Stimulated activated CD8-positive, alpha-beta memory T cell treated with anti-CD3 and anti-CD28 coated beads, Interleukin-4, amount 100 ng/mL, for 4 hours (primary cell): ENCODE results near the gene ZMYND10.

Experiments
- DNase-seq, 2 donors: peaks; one replicate each; pipeline ENCODE4 v3.0.0-alpha.2; 2020; ENCODE audit warnings: low read depth in 2 of 2, low spot score in 1 of 2

The ZMYND10 gene

DNA sequence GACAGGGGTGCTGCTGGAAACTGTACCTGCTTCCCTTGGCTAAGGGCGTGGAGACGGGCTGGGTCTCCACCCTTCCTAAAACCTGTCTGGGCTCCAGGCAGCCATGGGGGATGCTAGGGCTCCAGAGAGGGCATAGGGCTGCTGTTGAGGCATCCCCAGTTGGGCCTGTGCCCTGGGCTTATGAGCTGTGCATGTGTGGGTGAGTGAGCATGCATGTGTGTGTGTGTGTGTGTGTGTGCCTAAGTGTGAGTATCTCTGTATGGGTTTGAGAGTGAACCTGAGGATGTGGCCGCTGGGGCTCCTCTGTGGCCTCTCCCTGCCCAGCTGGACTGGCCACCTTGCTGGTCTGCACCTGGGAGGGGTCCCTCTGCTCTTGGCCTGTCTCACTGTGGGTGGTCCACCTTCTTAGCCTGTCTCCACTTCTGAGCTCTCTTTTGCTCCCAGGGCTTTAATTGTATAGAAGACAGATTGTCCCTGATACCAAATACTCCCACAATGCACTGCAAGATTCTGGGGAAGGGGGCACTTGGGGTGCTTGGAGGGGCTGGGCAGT is 25.7 kb upstream of the ZMYND10 start:
- no peak for DNase-seq

DNA sequence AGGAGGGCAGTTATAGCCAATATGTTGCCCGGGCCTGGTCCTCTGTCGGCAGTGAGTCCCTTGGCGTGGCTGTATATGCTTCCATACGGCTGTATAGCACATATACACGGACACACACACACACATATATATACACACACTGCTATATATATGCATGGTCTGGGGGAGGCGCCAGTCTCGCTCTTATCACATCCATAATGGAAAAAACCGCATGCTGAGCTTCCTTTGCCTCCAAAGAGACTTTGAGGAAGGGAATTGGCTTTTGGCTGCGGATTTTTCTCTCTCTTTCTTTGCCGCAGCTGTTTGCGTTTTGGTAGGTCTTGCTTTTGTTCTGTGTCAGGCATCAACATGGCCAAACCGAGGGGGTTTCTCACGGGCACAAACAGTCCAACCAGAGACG is 25.1 kb upstream of the ZMYND10 start:
- no peak for DNase-seq

DNA sequence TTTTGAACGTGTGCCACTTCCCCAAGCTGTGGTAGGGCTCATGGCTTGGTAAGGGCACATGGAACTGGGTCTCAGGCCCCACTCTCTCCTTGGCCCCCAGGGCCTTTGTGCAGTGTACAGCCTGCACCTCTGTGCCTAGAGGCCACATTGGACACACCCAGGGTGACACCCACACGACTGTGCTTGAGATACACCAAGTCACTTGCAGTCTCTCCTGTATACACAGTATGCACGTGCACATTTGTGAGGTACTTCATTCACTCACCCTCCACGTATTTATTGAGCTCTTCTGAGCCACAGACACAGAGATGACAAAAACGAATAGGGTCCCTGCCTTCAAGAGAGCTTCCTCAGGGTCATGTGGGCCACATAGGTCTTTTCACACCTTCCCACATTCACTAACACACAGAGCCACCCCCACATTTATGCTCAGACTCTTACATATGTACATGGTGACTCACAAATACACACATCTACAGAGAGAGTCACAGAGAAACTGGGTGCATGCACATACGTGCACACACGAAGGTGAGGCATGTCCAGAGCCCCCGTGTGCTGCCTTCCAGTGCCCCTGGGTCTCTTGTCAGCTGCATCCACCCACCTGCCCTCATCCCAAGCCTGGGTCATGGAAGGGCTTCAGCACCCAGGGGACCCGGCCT is 23.6 kb upstream of the ZMYND10 start:
- no peak for DNase-seq

DNA sequence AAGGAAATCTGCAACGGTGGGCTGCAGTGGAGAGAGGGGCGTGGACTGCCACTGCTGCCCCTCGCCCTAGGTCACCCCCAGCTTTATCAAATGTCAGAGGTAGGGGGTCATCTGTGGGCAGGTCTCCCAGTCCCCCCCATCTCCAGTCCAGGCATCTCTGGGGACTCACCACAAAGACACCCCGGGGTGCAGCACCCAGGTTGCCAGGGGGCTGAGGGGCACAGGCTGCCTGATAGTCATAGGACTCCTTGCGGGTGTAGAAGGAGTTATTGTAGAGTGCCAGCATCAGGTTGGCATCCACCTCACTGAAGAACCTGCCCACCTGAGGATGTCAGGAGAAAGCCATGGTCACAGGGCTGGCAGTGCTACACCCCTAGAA is 20.3 kb upstream of the ZMYND10 start:
- no peak for DNase-seq

DNA sequence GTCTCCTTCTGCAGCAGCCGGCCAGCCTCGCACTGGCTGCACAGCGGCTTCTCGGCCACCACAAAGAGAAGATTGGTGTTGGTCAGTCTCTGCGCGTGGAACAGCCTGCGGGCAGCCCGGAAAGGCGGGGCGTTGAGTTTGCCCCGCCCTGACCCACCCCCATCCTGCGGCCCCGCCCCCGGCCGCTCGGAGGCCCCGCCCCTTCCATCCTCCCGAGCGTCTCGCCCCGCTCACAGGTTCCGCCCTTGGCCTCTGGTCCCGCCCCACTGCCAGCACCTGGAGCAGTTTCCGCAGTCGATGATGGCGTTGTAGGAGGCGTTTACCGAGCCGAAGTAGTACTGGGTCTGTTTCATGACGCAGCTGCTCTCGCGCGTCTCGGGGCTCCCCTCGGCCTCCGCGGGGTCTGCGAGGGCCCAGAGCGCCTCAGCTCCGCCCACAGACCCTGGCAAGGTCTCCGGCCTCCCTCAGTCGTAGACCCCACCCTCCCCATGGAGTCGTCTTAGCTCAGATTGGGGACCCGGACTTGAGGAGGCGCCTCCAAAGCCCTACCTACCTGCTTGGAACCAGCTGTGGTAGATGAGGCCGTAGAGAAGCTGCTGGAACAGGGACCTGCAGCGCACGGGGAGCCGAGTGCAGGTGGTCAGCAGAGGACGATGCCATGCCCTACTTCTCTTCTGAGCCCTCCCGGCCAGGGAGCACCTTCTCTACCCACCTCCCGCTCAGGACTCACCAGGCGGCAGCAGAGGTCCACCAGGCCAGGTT is 19.7 kb upstream of the ZMYND10 start:
- DNase-seq: peak; percentile 85 to 86

DNA sequence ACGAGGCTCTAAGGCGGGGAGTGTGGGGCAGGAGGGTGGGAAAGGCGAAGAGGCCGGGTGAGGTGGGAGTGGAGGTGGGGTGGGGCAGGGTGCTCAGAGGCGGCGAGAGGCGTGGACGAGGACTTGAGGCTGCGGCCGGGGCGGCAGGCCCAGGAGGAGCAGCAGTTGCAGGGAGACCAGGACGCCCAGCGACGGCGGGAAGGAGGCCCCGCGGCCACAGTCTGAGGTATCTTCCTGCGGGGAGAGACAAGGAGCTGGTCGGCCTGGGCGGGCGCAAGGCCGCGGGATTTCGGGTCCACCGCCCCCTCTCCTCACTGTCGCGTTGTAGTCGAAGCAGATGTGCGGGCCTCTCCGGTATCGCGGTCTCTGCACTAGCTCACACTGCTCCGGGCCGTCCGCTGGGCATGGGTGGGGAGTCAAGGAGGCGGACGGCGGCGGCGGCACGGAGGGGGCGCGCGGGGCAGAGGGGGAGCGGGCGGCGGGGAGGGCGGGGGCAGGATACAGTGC is 19.1 kb upstream of the ZMYND10 start:
- DNase-seq: no peak

DNA sequence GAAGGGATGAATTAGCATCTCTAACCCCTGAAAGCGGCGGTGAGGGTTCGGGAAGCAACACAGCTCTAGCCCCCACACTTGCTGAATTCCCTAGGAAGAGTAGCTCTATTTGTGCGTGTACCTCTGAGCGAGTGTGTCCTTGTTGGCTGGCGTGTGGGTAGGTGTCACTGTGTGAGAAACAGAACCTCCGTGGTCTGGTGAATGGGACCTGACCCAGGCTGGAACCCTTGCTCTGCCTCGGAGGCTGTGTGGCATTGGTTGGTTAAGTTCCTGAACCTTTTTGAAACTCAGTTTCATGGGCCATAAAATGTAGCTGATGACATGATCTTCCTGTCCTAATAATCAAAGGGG is 14.2 kb upstream of the ZMYND10 start:
- no peak for DNase-seq

DNA sequence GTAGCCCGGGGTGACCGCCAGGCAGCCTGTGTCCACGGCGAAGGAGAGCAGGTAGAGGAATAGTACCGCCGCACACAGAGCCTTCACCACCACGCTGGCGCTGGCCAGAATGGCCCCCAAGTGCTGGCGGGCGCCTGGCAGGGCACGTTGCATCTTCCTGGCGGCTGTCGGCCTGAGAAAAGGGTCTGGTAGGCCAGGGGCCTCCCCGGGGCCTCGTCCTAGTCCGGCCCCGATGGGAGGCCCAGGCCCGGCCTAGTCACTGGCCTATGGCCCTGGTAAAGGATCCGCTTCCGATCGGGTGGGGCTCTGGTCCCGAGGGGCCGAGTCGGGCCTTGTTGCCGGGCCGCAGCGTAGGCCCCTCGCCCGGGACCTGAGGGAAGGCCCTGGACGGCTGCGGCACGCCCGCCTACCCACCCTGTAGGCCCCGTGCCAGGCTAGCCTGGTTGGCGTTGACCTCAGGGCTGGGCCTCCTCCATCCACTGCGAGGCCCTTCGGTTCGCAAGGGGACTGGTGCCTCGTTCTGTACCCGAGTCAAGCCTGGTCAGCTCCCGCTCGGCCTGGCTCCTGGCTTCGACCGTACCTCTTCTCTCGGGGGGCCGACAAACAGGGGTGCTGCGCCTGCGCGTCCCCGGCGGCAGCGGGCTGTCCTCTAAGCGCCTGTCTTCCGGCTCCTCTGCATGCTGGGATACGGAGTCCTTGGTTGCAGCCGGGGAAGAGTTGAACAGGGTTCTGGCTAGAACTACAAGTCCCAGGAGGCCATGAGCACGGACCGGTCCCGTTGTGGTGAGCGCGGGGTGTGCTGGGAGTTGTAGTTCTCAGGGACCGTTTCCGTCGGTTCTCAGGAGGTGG is 13.6 kb upstream of the ZMYND10 start, which contains the start of gene TMEM115:
TMEM115 (minus strand) TSS at position 611 of the 849 bp plus-strand sequence; CDS start at position 153, 458 bp downstream.
- DNase-seq: peak; percentile 89 to 92

DNA sequence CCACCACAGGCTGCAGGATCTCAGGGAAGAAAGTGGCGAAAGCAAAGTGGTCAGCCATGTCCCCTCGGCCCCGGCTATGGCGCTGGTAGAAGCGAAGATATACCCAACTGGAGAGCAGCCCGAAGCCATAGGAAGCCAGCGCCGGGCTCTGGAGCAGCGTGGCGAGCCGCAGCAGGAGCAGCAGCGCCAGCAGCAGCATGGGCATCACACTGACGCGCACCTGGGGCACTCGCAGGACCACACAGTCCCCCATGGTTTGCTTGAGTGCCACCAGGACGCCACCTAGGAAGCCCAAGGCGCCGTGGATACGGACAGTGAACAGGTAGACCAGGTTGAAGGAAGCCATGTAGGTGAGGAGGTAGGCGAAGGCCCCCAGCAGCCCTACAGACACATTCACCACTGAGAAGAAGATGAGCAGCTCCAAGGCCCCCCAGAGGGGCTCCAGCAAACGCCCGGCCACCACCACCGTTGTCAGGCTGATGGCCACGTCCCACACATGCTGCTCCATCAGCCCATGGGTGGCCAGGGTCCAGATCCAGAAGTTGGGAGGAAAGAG is 12.9 kb upstream of the ZMYND10 start:
- DNase-seq: no peak

DNA sequence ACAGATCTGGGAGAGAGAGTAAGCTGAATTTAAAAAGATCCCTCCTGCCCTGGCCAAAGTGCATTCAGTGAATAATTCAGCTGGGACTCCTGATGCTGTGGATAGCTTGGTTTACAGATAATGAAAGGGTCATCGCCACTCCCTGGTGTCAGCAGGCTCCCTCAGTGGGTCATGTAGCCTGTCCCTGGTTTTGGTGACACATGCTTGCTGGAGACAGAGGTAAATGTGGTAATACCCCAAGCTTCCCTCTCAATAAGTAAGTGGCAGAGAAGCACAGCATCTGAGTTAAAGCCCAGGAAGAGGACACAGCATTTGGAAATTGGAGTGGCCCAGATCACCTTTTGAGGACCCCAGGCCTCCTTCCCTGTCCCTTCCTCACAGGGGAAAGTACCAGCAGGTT is 11.9 kb upstream of the ZMYND10 start:
- DNase-seq: no peak

DNA sequence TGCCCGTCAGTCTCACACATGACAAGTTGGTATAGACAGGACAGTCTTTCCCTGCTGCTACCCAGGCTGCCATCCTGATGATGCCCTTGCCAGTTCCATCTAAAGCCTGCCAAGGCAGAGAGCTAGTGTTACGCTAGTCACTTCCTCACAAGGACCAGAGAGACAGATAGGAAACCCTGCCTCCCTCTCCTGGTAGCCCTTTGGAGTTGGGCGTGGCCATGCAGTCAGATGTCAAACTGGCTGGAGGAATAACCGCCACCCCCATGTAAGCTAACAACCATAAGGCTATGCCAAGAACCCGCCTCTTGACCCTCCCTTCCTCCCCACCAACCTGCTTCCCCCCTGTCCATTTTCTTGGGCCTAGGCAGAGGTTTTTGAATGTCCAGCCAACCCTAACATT is 11.0 kb upstream of the ZMYND10 start:
- DNase-seq: no peak

DNA sequence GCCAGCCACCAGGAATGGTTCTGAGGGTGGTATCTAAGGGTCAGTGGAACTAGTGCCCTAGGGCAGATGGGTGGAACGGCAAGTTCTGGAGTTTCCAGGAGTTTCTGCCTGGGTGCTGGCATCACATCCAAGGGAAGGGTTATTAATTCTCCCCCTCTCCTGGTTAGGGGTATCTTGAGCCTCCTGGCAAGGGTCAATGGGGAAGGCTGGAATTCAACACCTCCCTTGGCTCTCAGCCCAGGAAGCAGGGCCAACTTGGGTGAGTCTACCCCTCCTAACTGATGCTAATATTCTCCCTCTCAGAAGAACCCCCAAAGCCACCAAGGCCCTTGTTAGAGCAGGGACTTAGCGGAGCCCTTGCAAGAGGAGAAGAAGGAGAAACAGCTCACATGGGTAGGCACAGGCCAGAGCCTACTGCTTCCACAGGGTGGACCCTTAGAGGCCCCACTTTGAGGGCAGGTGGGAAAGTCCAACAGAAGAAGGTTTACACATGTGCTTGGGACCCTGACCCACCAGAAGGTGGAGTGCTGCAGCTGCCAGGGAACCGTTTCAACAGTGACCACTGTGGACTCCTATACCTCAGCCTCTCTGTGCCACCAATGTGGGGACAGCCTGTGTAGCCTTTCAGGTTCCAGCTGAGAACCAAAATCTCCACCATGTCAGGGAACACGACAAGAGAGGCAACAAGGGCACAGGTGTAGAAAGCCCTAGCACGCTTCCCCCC is 10.5 kb upstream of the ZMYND10 start:
- no peak for DNase-seq

DNA sequence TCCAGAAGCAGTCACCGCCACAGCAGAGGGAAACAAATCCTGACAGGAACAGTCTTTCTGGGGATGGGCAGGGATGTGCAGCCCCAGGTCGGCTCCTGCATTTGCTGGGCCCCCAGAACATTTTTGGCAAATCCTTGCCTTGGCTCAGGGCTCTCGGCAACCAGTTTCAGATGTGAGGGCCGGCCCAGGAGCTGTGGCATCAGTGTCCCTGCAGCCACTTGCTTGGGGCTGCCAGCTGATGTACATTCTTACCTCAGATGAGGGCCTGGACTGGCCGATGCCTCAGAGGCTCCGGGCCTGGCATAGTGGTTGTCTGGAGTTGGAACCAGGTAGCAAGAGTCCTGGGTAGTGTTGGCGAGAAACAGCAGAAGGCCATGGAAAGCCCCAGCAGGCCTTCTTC is 9.3 kb upstream of the ZMYND10 start:
- DNase-seq: no peak

DNA sequence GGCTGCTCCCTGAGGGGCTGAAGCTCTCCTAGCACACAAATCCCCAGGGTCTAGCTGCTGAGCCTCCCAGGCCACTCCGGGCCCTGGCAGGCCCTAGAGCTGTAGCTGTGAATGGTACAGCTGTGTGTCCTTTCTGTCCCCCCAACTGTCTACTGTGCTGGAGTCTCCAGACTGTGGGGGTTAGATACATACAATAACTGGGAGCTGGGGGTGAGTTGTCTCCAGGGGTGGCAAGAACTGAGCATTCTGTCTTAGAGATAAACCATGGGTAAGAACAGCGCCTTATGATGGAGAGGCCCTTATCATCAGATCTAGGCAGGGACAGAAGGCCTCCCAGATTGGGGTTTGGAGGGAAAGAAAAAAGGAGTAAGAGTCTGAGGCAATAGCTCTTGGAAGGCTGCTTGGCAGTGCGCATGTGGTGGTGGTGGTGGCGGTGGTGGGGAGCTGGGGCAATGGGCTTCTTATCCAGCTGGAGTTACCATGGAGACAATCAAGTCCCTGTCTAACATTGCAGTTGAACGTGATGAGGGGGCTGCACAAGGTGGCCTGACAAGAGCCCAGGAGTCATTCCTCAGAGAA is 8.7 kb upstream of the ZMYND10 start:
- no peak for DNase-seq

DNA sequence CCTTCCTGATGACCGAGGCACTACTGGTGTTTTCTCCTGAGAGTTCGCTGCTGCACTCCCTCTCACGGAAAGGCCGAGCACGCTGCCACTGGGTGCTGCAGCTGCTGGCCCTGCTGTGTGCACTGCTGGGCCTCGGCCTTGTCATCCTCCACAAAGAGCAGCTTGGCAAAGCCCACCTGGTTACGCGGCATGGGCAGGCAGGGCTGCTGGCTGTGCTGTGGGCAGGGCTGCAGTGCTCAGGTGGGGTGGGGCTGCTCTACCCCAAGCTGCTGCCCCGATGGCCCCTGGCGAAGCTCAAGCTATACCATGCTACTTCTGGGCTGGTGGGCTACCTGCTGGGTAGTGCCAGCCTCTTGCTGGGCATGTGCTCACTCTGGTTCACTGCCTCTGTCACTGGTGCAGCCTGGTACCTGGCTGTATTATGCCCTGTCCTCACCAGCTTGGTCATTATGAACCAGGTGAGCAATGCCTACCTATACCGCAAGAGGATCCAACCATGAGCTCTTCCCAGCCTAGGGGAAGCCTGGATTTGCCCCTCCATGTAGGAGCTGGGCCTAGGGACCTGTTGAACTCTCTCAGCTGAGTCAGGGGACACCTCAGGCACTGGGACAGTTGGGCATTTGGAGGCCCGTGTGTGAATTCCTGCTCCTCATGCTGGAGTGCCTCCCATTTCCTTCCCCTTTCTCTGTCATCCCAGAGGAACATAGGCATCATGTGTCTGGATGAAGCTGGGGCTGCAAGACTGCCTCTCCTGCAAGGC is 7.9 kb upstream of the ZMYND10 start:
- DNase-seq: no peak

DNA sequence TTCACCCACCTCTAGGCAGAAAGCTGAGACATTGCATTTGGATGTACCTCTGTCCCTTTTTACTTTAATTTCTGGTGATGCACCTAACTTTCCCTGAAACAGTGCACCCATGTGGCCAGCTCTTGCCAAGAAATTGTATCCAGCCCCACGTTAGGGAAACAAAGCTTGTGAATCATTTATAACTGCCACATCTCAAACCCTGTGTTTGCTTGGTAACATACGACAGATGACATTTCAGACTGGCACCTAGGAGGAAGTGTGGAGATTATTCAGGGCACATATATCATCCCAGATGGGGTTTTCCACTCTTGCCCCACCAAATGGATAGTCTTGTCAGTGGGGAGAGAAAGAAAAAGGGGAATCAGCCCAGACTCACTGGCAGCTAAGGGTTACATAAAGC is 7.2 kb upstream of the ZMYND10 start:
- no peak for DNase-seq

DNA sequence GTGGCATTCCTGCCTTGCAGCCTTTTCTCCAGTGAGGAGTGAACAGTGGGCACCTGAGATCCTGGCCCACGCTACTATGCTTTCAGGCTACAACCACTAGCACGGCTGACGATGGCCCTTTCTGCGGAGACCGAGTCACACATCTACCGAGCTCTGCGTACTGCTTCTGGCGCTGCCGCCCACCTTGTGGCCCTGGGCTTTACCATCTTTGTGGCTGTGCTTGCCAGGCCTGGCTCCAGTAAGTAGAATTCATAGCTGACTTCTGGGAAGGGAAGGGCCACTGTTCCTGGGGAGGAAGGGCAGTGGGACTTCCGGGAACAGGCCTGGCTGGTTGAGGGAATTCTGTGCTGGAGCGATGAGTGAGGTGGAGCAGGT is 5.8 kb upstream of the ZMYND10 start:
- no peak for DNase-seq

DNA sequence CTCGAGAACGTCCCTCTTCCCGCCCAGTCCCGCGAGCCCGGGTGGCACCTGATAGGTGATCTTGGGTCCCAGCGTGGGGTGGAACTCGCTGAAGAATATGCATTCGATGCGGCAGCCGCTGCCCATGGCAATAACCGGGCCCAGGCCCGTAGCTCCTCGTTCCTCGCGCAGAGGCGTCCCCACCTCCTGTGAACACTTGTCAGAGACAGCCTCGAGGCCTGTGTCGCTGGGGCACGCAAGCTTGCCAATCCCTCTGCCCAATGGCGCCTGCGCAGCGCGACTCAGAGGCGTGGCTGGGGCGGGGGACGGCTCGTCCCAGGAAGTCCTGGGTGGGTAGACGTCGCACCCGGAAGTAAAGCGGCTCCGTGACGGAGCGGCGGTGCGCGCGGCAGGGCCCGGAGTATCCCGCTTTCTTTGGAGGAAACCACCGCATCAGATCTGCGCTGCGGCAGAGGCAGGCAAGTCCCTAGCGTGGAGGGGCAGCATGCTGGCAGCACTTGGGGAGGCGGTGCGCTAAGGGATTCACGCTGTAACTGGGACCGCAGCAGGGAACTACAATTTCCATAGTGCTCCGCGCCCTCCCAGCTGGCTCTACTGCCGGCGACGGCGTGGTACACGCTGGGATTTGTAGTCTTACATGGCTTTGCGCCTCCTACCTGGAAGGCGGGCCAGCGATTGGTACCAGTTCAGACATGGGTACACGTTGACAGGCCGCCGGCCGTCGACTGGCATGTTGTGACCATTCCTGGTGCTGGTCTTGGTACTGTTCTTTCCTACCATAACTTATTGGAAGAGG is 5.2 kb upstream of the ZMYND10 start, which contains the start of the genes CYB561D2 and NPRL2:
CYB561D2 (plus strand) TSS at position 336 of the 796 bp plus-strand sequence. CDS start 572 bp downstream, outside the sequence.
NPRL2 (minus strand) TSS at position 249 of the 796 bp plus-strand sequence; CDS start at position 126, 123 bp downstream.
- peak; percentile 99 for DNase-seq

DNA sequence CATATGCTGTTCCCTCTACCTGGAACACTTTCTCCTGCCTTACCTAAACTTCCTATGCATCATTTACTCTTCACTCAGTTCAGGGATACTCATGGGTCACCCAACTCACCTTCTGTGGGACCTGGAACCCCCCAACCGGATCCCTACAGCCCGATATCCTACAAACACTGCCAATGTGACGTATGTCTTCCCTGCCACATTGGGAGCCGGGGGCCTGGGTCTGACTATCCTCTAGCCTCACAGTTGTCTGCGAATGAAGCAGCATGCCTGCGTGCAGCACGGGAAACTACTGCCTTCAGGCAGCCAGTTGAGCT is 4.6 kb upstream of the ZMYND10 start:
- DNase-seq: no peak
